ENCODE measurements around the gene CCDC71L. TPM values are rescaled to one million over a fixed set of nuclear protein-coding genes. Genes with fewer than 3 reads are reported as not detected.
"Not testable (repeated sequence)": the region's sequence is repeated elsewhere in the genome, so short reads cannot be mapped to it uniquely, and the experiment has no call there.

The CCDC71L gene
- polyA plus RNA-seq, 3 donors, result 2.9 to 5.1 (median 3.5) TPM

DNA sequence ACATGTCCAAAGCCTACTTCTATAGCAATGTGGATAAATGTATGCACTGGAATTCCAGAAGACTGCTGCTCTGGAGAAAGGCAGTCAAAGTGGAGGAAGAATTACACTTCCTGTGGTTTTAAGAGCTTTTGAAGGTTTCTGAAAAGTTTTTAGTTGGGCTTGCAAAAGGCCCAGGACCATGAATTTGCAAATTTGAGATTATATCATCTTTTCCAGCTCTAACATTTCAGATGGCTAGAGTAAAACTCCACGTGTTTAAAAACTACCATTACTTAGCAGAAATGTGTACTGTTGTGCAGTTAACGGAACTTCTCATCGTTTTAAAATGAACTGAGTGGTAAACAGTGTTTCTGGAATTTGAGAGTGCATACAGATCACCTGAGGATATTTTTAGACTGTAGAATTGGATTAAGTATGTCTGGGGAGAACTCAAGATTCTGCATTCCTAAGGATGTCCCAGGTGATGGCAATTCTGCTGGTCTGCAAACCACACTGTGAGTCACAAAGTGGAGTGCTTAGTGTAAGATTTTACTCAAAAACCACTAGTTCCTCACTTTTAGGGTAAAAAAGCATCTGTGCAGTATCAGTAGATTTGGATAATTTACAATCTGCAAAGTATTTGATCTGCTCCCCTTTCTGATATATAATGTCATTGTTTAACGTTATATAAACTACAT, 32.9 kb upstream of the CCDC71L start:
- Histone ChIP-seq H3K36me3 (replicated peaks in 1 of 2; ENCODE audit: control insufficient read depth in 1 of 2, insufficient read depth in 2 of 2, low read length in 2 of 2) (no peaks in the 10 kb centered on the region), H3K4me3 (replicated peaks in 1 of 3; ENCODE audit: low read depth in 2 of 3, low read length in 3 of 3) (no peak overlapping the region), H3K9me3 (replicated peaks in 1 of 2; ENCODE audit: control insufficient read depth in 1 of 2, insufficient read depth in 1 of 2, low read length in 2 of 2) (no peaks in the 10 kb centered on the region), H3K27ac (ENCODE audit: low read depth in 1 of 2, low read length in 2 of 2) (no peak overlapping the region), H3K4me1 (ENCODE audit: control insufficient read depth in 1 of 2, insufficient read depth in 2 of 2, low read length in 2 of 2) (peaks cover 14 to 25% of the 10 kb centered on the region in 2 donors), H3K27me3 (ENCODE audit: control insufficient read depth in 2 of 2, insufficient read depth in 2 of 2, low read length in 2 of 2) (no peaks in the 10 kb centered on the region), H2AFZ (ENCODE audit: insufficient read depth, low read depth, low read length, poor library complexity, severe bottlenecking) (no peak overlapping the region), H3K79me2 (ENCODE audit: insufficient read depth, low read length) (no peaks in the 10 kb centered on the region), H3K9ac (ENCODE audit: insufficient read depth, low read length, poor library complexity, severe bottlenecking) (no peak overlapping the region), H3K4me2 (replicated peaks; ENCODE audit: extremely low read depth, low read length, poor library complexity, severe bottlenecking) (peak overlapping the region; percentile 25), H4K20me1 (ENCODE audit: insufficient read depth, low read length) (no peaks in the 10 kb centered on the region)
- intact Hi-C loops (cut with micrococcal nuclease), result no loop called here
- Mint-ChIP-seq H3K9me3 (peaks cover 0 to 7% (median 3%) of the 10 kb centered on the region in 7 donors), H3K36me3 (no peaks in the 10 kb centered on the region), H3K27me3 (ENCODE audit: low read depth in 3 of 3) (peaks cover 0 to 2% (median 0%) of the 10 kb centered on the region in 3 donors), H3K27ac (no peak overlapping the region), H3K4me3 (no peak overlapping the region), H3K4me1 (peaks cover 19% of the 10 kb centered on the region)
- TF ChIP-seq, protein P1, sequence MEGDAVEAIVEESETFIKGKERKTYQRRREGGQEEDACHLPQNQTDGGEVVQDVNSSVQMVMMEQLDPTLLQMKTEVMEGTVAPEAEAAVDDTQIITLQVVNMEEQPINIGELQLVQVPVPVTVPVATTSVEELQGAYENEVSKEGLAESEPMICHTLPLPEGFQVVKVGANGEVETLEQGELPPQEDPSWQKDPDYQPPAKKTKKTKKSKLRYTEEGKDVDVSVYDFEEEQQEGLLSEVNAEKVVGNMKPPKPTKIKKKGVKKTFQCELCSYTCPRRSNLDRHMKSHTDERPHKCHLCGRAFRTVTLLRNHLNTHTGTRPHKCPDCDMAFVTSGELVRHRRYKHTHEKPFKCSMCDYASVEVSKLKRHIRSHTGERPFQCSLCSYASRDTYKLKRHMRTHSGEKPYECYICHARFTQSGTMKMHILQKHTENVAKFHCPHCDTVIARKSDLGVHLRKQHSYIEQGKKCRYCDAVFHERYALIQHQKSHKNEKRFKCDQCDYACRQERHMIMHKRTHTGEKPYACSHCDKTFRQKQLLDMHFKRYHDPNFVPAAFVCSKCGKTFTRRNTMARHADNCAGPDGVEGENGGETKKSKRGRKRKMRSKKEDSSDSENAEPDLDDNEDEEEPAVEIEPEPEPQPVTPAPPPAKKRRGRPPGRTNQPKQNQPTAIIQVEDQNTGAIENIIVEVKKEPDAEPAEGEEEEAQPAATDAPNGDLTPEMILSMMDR (IDR thresholded peaks at IDR 0.05), result no peak
- WGBS (ENCODE audit: insufficient coverage), result no CpG with 5 or more reads among the region's 4 CpGs
- peak in 2 of 3 donors; percentile 26 to 29 for DNase-seq

DNA sequence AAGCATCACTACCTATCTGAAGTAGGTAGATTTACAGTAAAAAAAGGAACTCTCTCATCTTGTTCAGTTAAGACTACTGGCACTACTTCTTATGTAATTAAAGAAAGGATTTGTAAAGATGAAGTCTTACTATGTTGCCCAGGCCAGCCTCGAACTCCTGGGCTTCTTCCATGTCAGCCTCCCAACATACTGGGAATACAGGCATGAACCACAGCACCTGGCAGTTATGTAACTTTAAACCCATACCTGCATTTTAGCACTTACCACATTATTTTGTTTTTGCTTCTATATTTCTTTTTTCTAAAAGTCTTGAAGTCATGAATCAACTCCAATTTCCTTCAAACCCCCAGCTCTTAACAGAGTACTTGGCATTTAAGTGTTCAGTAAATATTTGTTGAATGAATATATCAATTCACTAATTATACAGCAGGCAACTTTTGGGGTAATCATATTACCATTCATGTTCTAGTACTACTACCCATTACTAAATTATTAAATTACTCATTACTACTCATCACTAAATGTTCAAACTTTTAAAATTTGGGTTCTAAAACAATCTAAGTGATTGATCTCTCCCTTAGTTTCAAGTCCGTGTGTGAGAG, 31.6 kb upstream of the CCDC71L start:
- WGBS (ENCODE audit: insufficient coverage), result 83% methylated on average over 1 of the region's 2 CpGs
- Mint-ChIP-seq H3K36me3 (peaks cover 0 to 5% of the 10 kb centered on the region in 2 donors), H3K4me3 (no peak overlapping the region)

DNA sequence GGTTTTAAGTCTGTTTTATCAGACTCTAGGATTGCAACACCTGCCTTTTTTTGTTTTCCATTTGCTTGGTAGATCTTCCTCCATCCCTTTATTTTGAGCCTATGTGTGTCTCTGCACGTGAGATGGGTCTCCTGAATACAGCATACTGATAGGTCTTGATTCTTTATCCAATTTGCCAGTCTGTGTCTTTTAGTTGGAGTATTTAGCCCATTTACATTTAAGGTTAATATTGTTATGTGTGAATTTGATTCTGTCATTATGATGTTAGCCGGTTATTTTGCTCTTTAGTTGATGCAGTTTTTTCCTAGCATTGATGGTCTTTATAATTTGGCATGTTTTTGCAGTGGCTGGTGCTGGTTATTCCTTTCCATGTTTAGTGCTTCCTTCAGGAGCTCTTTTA, 27.2 kb upstream of the CCDC71L start:
- H3K27ac Mint-ChIP-seq; H3K36me3 ChIP-seq (replicated peaks in 1 of 2; ENCODE audit: control insufficient read depth in 1 of 2, insufficient read depth in 2 of 2, low read length in 2 of 2); H4K20me1 ChIP-seq (ENCODE audit: insufficient read depth, low read length); DNase-seq; H3K4me3 Mint-ChIP-seq; H3K9me3 ChIP-seq (replicated peaks in 1 of 2; ENCODE audit: control insufficient read depth in 1 of 2, insufficient read depth in 1 of 2, low read length in 2 of 2); H3K27me3 ChIP-seq (ENCODE audit: control insufficient read depth in 2 of 2, insufficient read depth in 2 of 2, low read length in 2 of 2); H3K4me2 ChIP-seq (replicated peaks; ENCODE audit: extremely low read depth, low read length, poor library complexity, severe bottlenecking); H3K36me3 Mint-ChIP-seq; H3K27me3 Mint-ChIP-seq (ENCODE audit: low read depth in 3 of 3); intact Hi-C loops (cut with micrococcal nuclease); H3K27ac ChIP-seq (ENCODE audit: low read depth in 1 of 2, low read length in 2 of 2); H3K9ac ChIP-seq (ENCODE audit: insufficient read depth, low read length, poor library complexity, severe bottlenecking); H3K4me1 Mint-ChIP-seq; H3K4me1 ChIP-seq (ENCODE audit: control insufficient read depth in 1 of 2, insufficient read depth in 2 of 2, low read length in 2 of 2); H2AFZ ChIP-seq (ENCODE audit: insufficient read depth, low read depth, low read length, poor library complexity, severe bottlenecking); H3K4me3 ChIP-seq (replicated peaks in 1 of 3; ENCODE audit: low read depth in 2 of 3, low read length in 3 of 3); H3K79me2 ChIP-seq (ENCODE audit: insufficient read depth, low read length): not testable (repeated sequence)
- no CpG with 5 or more reads among the region's 2 CpGs for WGBS (ENCODE audit: insufficient coverage)
- H3K9me3 Mint-ChIP-seq, result peaks cover 2 to 24% (median 12%) of the 10 kb centered on the region in 7 donors

More for the DNA sequence above, 31.6 kb upstream of the CCDC71L start:
- H3K27ac ChIP-seq (ENCODE audit: low read depth in 1 of 2, low read length in 2 of 2), result no peak overlapping the region
- Mint-ChIP-seq H3K9me3 (peaks cover 2 to 18% (median 7%) of the 10 kb centered on the region in 7 donors), H3K27me3 (ENCODE audit: low read depth in 3 of 3) (peaks cover 0 to 2% (median 0%) of the 10 kb centered on the region in 3 donors), H3K27ac (no peak overlapping the region), H3K4me1 (peaks cover 19% of the 10 kb centered on the region)
- TF ChIP-seq, protein P1 (IDR thresholded peaks at IDR 0.05), result no peak
- H3K4me1 ChIP-seq (ENCODE audit: control insufficient read depth in 1 of 2, insufficient read depth in 2 of 2, low read length in 2 of 2), result peaks cover 14 to 25% of the 10 kb centered on the region in 2 donors
- no peaks in the 10 kb centered on the region for H3K9me3 ChIP-seq (replicated peaks in 1 of 2; ENCODE audit: control insufficient read depth in 1 of 2, insufficient read depth in 1 of 2, low read length in 2 of 2)
- no peaks in the 10 kb centered on the region for H4K20me1 ChIP-seq (ENCODE audit: insufficient read depth, low read length)
- no peaks in the 10 kb centered on the region for H3K27me3 ChIP-seq (ENCODE audit: control insufficient read depth in 2 of 2, insufficient read depth in 2 of 2, low read length in 2 of 2)
- no peak overlapping the region for H2AFZ ChIP-seq (ENCODE audit: insufficient read depth, low read depth, low read length, poor library complexity, severe bottlenecking)
- intact Hi-C loops (cut with micrococcal nuclease), result no loop called here
- H3K9ac ChIP-seq (ENCODE audit: insufficient read depth, low read length, poor library complexity, severe bottlenecking), result no peak overlapping the region
- no peaks in the 10 kb centered on the region for H3K36me3 ChIP-seq (replicated peaks in 1 of 2; ENCODE audit: control insufficient read depth in 1 of 2, insufficient read depth in 2 of 2, low read length in 2 of 2)
- DNase-seq, result no peak
- no peaks in the 10 kb centered on the region for H3K79me2 ChIP-seq (ENCODE audit: insufficient read depth, low read length)
- no peak overlapping the region for H3K4me3 ChIP-seq (replicated peaks in 1 of 3; ENCODE audit: low read depth in 2 of 3, low read length in 3 of 3)
- no peak overlapping the region for H3K4me2 ChIP-seq (replicated peaks; ENCODE audit: extremely low read depth, low read length, poor library complexity, severe bottlenecking)
